ENCODE results near the gene CREG2.

GRCh38 chr2:101408925-101409324 is 21.6 kb upstream of the CREG2 start:
- no peak for TF ChIP-seq CTCF (IDR thresholded peaks at IDR 0.05)
- no peak for TF ChIP-seq POLR2A (IDR thresholded peaks at IDR 0.05)

All from esophagus squamous epithelium (tissue), 4 donors.